Activated T-helper 2 cell treated with anti-CD3 and anti-CD28 coated beads, Interferon-gamma antibody, Interleukin-2, Interleukin-4, amounts not matched to agents 10 μg/mL and 5 μg/mL and 100 μg/mL, durations not matched to agents 14 hours and 24 hours and 36 hours (primary cell): ENCODE data around the gene IGF2BP2. TPM values are rescaled to one million over a fixed set of nuclear protein-coding genes. Genes with fewer than 3 reads are reported as not detected.

Source experiments
- DNase-seq: peaks from one replicate; pipeline ENCODE4 v3.0.0; 2021; ENCODE audit warnings: low spot score
- H3K27ac Mint-ChIP-seq: one replicate; pipeline ENCODE4 v1.8.0; 2021; ENCODE audit warnings: mixed read lengths
- H3K27me3 Mint-ChIP-seq: one replicate; pipeline ENCODE4 v1.8.0; 2021; ENCODE audit warnings: low read depth, mixed read lengths
- H3K36me3 Mint-ChIP-seq: one replicate; pipeline ENCODE4 v1.8.0; 2021; ENCODE audit warnings: low read depth, mixed read lengths
- H3K4me1 Mint-ChIP-seq: one replicate; pipeline ENCODE4 v1.8.0; 2021; ENCODE audit warnings: low read depth, mixed read lengths
- H3K4me3 Mint-ChIP-seq: one replicate; pipeline ENCODE4 v1.8.0; 2021; ENCODE audit warnings: low read depth, mild to moderate bottlenecking, moderate library complexity, mixed read lengths
- H3K9me3 Mint-ChIP-seq: one replicate; pipeline ENCODE4 v1.8.0; 2021; ENCODE audit warnings: mixed read lengths
- intact Hi-C: fragments of 100-400 bp; cut with micrococcal nuclease; formaldehyde crosslinking; loops from one replicate; pipeline ENCODE4 v1.15.1; 2023
- total RNA-seq: library from RNA; stranded (reverse); gene quantifications from 2 replicates; pipeline ENCODE4 v1.2.3, GENCODE V29; 2022

IGF2BP2 gene
- total RNA-seq, 1 donor from 2014 or later, result 0.05 TPM

DNA sequence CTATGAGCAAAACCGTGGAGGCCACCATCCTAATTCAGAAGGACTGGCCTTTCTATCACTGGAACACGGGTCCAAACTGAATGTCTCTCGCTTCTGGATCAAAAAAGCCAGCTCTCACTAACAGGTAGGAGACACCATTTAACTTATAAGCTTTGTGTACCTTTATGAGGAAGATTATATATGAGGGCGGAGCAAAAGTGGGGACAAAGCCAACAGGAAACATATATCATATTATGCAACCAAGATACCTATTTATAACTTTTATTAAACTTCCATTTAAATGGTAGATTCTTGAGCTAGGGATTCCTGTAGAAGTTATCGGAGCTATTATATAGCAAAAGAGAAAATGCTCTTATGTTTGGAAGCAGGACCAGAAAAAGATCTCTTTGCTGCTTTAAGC, 78.4 kb downstream of the IGF2BP2 start:
- Mint-ChIP-seq H3K36me3 (no peaks in the 10 kb centered on the region), H3K27me3 (peaks cover 14% of the 10 kb centered on the region), H3K27ac (no peak overlapping the region), H3K4me1 (peaks cover 4% of the 10 kb centered on the region), H3K9me3 (no peaks in the 10 kb centered on the region), H3K4me3 (no peak overlapping the region)
- no peak for DNase-seq
- intact Hi-C loops, result no loop called here

DNA sequence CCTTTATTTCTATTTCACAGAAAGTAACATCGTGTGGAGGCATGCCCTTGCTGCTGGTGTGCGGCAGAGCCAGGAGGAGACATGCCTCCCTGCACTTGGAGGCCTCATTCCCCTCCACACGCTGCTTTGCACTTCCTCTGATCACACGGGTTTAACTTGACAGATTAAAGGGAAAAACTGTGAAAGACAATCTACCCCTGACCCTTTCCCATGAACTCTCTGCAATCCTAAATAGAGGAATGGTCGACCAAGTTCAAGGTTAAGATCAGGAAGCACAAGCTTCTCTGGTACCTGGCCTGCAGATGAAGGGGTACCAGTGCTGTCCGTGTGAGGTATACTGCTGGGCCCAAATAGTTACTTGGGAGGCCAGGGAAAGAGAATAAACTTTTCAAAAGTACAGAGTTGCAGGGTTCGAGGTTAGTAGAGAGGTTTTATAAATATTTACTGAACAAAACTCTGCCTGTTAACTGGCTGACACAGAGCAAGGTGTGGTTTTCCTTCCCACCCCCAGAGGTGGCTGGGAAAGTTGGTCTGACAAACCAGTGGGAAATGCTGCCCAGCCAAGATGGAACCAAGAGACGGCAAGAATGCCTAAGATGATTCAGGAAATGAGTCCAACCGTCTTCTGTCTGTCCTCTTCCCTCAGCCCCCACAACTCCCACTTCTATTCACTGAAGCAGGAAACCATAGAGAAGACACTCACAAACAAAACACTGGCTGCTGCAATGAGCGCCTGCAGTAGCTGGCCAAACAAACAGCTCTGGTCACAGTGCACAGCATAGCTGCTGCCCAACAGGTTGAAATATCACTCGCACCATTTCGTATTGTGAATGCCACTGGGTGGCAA, 79.6 kb downstream of the IGF2BP2 start:
- Mint-ChIP-seq H3K4me3 (no peak overlapping the region), H3K27ac (no peak overlapping the region), H3K4me1 (peaks cover 4% of the 10 kb centered on the region), H3K27me3 (peaks cover 14% of the 10 kb centered on the region), H3K36me3 (no peaks in the 10 kb centered on the region), H3K9me3 (no peaks in the 10 kb centered on the region)
- intact Hi-C loops, result no loop called here
- DNase-seq, result no peak

DNA sequence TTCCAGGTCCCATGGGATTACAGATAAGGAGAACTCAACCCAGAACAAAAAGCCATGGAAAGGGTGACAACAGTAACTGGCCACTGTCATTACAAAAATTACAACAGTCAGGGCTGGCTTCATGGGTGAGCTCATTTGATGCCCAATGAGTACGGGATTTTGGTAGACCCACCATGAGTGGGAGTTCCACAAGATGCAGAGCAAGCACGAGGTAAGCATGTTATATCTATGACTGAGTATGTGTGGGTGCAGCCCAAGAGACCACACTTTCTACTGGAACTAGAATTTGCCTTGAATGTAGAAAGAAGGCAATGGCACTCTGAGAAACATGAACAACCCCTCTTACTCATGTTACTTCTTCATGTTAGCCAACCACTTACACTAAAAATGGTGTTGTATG, 83.3 kb downstream of the IGF2BP2 start:
- H3K4me3 Mint-ChIP-seq, result no peak overlapping the region
- no peaks in the 10 kb centered on the region for H3K36me3 Mint-ChIP-seq
- H3K9me3 Mint-ChIP-seq, result no peaks in the 10 kb centered on the region
- peaks cover 24% of the 10 kb centered on the region for H3K27me3 Mint-ChIP-seq
- no peak overlapping the region for H3K27ac Mint-ChIP-seq
- no peak for DNase-seq
- intact Hi-C loops, result no loop called here
- H3K4me1 Mint-ChIP-seq, result peaks cover 4% of the 10 kb centered on the region

DNA sequence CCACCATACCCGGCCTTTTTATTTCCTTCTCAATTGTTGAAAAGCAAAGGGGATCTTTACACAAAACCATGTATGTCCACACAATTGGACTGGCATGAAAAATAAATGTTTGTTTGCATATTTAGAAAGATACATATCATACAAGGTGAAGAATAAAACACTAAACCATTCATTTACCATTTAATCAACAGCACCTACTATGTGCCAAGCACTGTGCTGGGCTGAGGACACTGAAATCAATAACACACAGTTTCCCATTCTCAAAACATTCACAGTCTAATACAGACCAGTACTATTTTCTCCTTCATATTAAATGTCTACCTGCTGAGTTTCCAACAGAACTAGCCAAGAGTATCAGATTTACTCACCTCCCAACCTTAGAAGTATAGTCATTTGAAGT, 84.7 kb downstream of the IGF2BP2 start:
- DNase-seq, result no peak
- H3K36me3 Mint-ChIP-seq, result no peaks in the 10 kb centered on the region
- H3K4me1 Mint-ChIP-seq, result no peaks in the 10 kb centered on the region
- H3K9me3 Mint-ChIP-seq, result no peaks in the 10 kb centered on the region
- H3K27me3 Mint-ChIP-seq, result peaks cover 18% of the 10 kb centered on the region
- intact Hi-C loops, result no loop called here
- H3K4me3 Mint-ChIP-seq, result no peak overlapping the region
- H3K27ac Mint-ChIP-seq, result no peak overlapping the region

- Mint-ChIP-seq H3K27me3 (peaks cover 18% of the 10 kb centered on the region), H3K36me3 (no peaks in the 10 kb centered on the region), H3K4me1 (no peaks in the 10 kb centered on the region), H3K9me3 (no peaks in the 10 kb centered on the region), H3K27ac (no peak overlapping the region), H3K4me3 (no peak overlapping the region)
- no peak for DNase-seq
- intact Hi-C loops, result no loop called here
Observed at GRCh38 chr3:185739264-185739701, 85.6 kb downstream of the IGF2BP2 start.

DNA sequence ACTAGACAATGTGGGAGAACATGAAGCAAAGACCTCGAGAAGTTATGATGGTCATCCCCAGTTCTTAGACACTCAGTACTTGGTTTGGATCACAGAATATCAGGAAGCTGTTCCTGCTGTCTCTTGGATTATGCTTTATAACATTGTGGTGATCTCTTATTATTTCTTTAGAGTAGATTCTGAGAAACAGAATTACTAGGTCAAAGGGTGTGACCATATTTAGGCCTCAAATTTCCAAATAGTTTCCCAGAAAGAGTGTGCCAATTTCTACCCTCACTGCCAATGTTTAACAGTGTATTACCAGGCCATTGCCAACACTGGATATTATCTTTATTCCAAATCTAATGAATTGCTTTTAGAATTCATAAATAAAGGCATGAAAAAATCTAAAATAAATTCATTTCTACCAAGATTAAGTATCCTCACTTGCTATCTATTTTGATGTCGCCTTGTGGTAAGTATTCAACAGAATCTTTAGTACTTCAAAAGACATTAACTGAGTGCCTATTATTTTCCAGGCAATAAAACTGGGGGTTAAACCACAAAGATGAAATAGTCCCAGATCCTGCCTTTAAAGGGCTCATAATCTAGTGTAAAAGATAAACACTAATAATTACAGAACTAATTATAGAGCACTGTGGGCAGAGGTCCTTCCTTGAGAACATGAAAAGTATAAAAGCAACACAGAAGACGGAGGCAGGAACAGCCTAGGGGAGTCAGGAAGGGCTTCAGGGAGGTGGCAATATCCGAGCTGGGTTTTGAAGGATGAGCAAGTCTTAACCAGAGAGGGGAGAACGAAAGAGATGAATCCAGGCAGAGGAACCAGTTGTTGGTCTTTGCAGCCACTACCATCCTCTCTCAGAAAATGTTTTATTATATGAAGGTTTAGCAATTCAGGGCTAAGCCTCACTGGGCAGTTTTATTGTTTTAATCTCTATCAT, 86.8 kb downstream of the IGF2BP2 start:
- Mint-ChIP-seq H3K27me3 (peaks cover 15% of the 10 kb centered on the region), H3K27ac (no peak overlapping the region), H3K4me3 (no peak overlapping the region), H3K36me3 (no peaks in the 10 kb centered on the region), H3K4me1 (no peaks in the 10 kb centered on the region), H3K9me3 (no peaks in the 10 kb centered on the region)
- intact Hi-C loops, result no loop called here
- no peak for DNase-seq

GRCh38 chr3:185737020-185737419, 87.8 kb downstream of the IGF2BP2 start:
- Mint-ChIP-seq H3K27ac (no peak overlapping the region), H3K4me1 (no peaks in the 10 kb centered on the region), H3K27me3 (peaks cover 15% of the 10 kb centered on the region), H3K36me3 (no peaks in the 10 kb centered on the region), H3K9me3 (no peaks in the 10 kb centered on the region), H3K4me3 (no peak overlapping the region)
- no peak for DNase-seq
- intact Hi-C loops, result no loop called here

GRCh38 chr3:185734725-185735096, 90.1 kb downstream of the IGF2BP2 start:
- Mint-ChIP-seq H3K4me3 (no peak overlapping the region), H3K27me3 (peaks cover 15% of the 10 kb centered on the region), H3K4me1 (no peaks in the 10 kb centered on the region), H3K27ac (no peak overlapping the region), H3K9me3 (no peaks in the 10 kb centered on the region), H3K36me3 (no peaks in the 10 kb centered on the region)
- DNase-seq, result no peak
- intact Hi-C loops, result no loop called here

- no peak overlapping the region for H3K4me3 Mint-ChIP-seq
- H3K27me3 Mint-ChIP-seq, result peaks cover 12% of the 10 kb centered on the region
- H3K36me3 Mint-ChIP-seq, result no peaks in the 10 kb centered on the region
- no peak for DNase-seq
- intact Hi-C loops, result no loop called here
- no peaks in the 10 kb centered on the region for H3K9me3 Mint-ChIP-seq
- no peak overlapping the region for H3K27ac Mint-ChIP-seq
- H3K4me1 Mint-ChIP-seq, result no peaks in the 10 kb centered on the region
Observed at GRCh38 chr3:185733980-185734724, 90.7 kb downstream of the IGF2BP2 start.

DNA sequence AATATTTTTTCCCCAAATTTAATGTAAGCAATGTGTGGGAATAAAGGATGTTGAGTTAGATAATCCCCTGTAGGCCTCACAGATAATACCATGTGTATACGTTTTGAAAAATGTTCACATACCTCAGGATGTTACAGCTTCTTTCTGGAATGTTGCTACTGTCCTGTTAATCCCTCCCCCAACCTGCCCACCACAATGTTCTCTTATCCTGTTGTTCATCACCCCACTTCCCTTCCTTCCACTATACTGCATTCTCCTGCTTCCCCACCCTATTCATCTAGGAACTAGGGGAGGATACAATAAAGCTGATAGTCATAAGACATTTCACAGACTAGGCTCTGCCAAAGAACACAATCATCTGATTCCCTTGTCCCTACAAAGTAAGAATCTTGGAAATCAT, 92.1 kb downstream of the IGF2BP2 start:
- no peaks in the 10 kb centered on the region for H3K36me3 Mint-ChIP-seq
- H3K4me3 Mint-ChIP-seq, result no peak overlapping the region
- DNase-seq, result no peak
- no peaks in the 10 kb centered on the region for H3K9me3 Mint-ChIP-seq
- H3K27me3 Mint-ChIP-seq, result peaks cover 9% of the 10 kb centered on the region
- no peaks in the 10 kb centered on the region for H3K4me1 Mint-ChIP-seq
- H3K27ac Mint-ChIP-seq, result no peak overlapping the region
- intact Hi-C loops, result no loop called here

GRCh38 chr3:185730550-185730949, 94.3 kb downstream of the IGF2BP2 start:
- H3K4me1 Mint-ChIP-seq, result no peaks in the 10 kb centered on the region
- no peak overlapping the region for H3K4me3 Mint-ChIP-seq
- DNase-seq, result no peak
- H3K27me3 Mint-ChIP-seq, result peaks cover 3% of the 10 kb centered on the region
- H3K36me3 Mint-ChIP-seq, result no peaks in the 10 kb centered on the region
- no peak overlapping the region for H3K27ac Mint-ChIP-seq
- no peaks in the 10 kb centered on the region for H3K9me3 Mint-ChIP-seq
- intact Hi-C loops, result no loop called here

- Mint-ChIP-seq H3K9me3 (no peaks in the 10 kb centered on the region), H3K4me3 (no peak overlapping the region), H3K27ac (no peak overlapping the region), H3K4me1 (no peaks in the 10 kb centered on the region), H3K36me3 (no peaks in the 10 kb centered on the region), H3K27me3 (peaks cover 3% of the 10 kb centered on the region)
- intact Hi-C loops, result no loop called here
- DNase-seq, result no peak
Observed at GRCh38 chr3:185729337-185730055, 95.3 kb downstream of the IGF2BP2 start.
